ENCODE results near the gene MIEF1.

The MIEF1 gene

DNA sequence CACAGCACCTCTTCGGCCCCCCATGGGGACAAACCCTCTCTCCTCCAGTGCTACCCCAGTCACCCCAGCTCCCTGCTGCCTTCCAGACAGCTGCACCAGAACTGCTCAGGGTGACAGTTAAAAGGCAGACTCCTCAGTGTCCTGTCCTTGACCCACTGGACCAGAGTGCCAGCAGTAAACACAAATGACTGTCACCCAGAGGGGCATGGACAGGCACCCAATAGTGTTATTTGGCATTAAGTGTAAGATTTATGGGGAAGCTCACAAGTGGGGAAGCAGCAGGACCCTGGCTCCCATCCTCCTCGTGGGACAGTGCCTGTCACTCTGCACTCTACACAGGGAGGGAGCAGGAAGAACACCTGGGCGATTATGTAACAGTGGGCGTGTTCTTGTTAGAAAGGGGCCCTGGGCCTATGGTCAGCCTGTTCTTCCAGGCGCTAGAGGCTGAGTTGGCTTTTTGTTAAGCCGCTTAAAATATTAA is 25.4 kb downstream of the MIEF1 start:
- ChIA-PET POLR2A (ENCODE audit: low non-redundant PET) (no interaction called here), CTCF (interaction anchor here (0.5 to 0.7 kb wide), 2 partner anchors 12 to 659 kb away, joined by 3 read pairs; no protein-coding TSS in a partner anchor)
- no peak for DNase-seq (ENCODE audit: low spot score)
- TF ChIP-seq, protein P1, sequence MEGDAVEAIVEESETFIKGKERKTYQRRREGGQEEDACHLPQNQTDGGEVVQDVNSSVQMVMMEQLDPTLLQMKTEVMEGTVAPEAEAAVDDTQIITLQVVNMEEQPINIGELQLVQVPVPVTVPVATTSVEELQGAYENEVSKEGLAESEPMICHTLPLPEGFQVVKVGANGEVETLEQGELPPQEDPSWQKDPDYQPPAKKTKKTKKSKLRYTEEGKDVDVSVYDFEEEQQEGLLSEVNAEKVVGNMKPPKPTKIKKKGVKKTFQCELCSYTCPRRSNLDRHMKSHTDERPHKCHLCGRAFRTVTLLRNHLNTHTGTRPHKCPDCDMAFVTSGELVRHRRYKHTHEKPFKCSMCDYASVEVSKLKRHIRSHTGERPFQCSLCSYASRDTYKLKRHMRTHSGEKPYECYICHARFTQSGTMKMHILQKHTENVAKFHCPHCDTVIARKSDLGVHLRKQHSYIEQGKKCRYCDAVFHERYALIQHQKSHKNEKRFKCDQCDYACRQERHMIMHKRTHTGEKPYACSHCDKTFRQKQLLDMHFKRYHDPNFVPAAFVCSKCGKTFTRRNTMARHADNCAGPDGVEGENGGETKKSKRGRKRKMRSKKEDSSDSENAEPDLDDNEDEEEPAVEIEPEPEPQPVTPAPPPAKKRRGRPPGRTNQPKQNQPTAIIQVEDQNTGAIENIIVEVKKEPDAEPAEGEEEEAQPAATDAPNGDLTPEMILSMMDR (conservative IDR thresholded peaks at IDR 0.05; ENCODE audit: low read depth): no peak
- H3K27ac ChIP-seq: peak overlapping the region; percentile 98

DNA sequence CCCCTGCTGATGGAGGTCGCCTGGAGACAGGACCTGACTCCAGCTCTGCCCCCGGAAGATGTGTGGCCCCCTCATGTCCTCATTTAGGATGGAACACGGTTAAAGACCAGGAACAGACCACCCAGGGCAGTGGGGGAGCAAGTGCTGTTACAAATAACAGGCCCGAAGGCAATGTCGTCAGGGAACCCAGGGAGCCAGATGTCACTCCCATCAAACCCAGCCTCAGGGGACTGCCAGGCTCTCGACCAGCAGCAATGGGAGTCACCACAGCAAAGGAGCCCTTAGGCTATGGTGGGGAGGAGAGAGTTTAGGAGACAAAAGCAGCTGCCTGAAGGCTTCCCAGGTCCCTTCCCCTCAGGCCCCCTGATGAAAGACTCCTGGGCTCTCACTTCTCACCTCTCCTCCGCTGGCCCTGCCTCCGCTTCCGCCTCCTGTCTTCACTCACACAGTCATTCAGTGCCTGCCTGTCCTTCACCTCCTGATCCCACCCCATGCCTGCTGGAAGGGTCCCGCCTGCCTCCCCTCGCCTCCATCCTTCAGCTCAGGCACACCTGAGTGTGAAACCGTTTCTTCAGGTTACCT is 26.1 kb downstream of the MIEF1 start:
- ChIA-PET CTCF (interaction anchor here (0.7 to 1.6 kb wide), 2 partner anchors 34 to 83 kb away, joined by 3 to 11 read pairs; no protein-coding TSS in a partner anchor), POLR2A (ENCODE audit: low non-redundant PET) (interaction anchor here (1.2 kb wide), 1 partner anchor 209 kb away, joined by 5 read pairs; the partner anchor contains the start of gene RPL3)
- peak overlapping the region; percentile 98 for H3K27ac ChIP-seq
- DNase-seq (ENCODE audit: low spot score): no peak
- TF ChIP-seq, protein P1 (conservative IDR thresholded peaks at IDR 0.05; ENCODE audit: low read depth): no peak

DNA sequence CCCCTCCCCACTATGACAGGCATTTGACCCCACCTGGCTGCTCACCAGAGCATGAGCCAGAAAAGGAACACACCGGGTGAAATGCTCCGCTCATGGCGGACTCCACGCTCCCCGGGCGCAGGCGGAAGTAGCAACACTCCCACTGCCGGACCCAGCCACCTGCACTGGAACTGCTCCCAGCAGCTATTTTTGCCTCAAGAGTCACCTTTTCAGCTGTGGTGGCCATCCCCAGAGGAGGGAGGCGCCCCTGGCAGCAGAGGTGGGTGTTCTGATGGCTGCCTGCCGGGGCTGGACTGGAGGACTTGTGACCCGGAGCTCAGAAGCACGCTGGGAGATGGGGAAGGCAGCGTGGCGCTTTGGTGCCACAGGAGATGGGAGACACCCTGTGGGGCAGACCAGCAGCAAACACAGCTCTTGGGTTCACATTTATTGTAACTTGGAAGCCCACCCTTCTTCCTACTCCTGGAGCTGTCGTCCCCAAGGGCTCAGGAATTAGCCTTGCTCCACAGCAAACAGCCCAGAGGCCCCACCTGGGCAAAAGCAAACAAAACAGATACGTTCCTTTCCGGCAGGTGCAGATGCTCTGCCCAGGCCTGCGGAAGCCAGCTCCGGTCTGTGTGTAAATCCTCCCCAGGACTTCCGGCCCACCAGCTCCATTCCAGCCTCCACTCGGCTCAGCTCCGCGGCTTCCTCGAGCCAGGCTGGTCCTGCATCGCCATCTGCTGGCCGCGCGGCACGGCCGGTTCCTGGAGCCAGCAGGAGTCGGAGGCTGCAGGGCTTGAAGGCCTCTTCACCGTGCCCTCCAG is 26.8 kb downstream of the MIEF1 start:
- peak; percentile 67 for DNase-seq (ENCODE audit: low spot score)
- ChIA-PET POLR2A (ENCODE audit: low non-redundant PET) (interaction anchor here (0.5 to 1.2 kb wide), 2 partner anchors 209 to 952 kb away, joined by 5 to 6 read pairs; partner anchors contain the start of gene RPL3), CTCF (interaction anchor here (0.6 to 1.6 kb wide), 11 partner anchors 9 to 810 kb away, joined by 3 to 11 read pairs (median 3); no protein-coding TSS in a partner anchor)
- TF ChIP-seq, protein P1 (conservative IDR thresholded peaks at IDR 0.05; ENCODE audit: low read depth): peak; percentile 97
- peak overlapping the region; percentile 98 for H3K27ac ChIP-seq

DNA sequence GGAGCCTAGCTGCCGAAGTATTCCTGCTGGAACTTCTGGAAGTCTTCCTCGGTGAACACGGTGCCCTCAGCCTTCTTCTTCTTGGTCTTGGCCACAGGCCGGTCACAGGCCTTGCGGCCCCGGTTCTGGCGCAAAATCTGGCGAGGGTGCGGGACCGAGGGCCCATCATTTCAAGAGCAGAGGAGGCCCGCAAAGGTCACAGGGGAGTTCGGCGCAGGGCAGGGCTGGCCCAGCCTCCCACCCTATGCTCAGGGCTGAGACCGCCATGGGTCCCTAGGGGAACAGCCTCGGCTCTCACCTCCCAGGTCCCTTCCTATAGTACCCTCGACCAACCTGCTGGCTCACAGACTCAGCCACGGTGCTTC is 27.4 kb downstream of the MIEF1 start:
- TF ChIP-seq, protein P1 (conservative IDR thresholded peaks at IDR 0.05; ENCODE audit: low read depth): no peak; the same call in none of the 2 replicates
- peak overlapping the region; percentile 98 for H3K27ac ChIP-seq
- no peak for DNase-seq (ENCODE audit: low spot score)
- ChIA-PET CTCF (interaction anchor here (0.6 to 1.6 kb wide), 10 partner anchors 10 to 811 kb away, joined by 3 to 11 read pairs (median 4); no protein-coding TSS in a partner anchor), POLR2A (ENCODE audit: low non-redundant PET) (interaction anchor here (0.5 to 1.2 kb wide), 2 partner anchors 210 to 952 kb away, joined by 5 to 6 read pairs; partner anchors contain the start of gene RPL3)

DNA sequence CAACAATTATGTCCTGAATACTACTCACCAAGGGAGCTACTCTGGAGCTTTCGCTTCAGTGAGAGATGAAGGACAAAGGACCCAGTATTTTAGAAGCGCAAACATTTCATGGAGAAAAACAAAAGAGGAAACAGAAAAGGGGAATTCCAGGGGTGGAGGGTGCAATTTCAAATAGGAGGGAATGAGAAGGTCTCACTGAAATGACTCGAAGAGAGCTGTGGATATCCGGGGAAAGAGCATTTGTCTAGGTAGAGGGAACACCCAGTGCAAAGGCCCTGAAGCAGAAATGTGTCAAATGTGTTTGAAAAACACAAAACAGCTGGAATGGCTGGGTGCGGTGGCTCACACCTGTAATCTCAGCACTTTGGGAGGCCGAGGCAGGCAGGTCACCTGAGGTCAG is 28.0 kb downstream of the MIEF1 start:
- TF ChIP-seq, protein P1 (conservative IDR thresholded peaks at IDR 0.05; ENCODE audit: low read depth): no peak
- POLR2A ChIA-PET (ENCODE audit: low non-redundant PET): interaction anchor here (0.6 kb wide), 1 partner anchor 214 kb away, joined by 3 read pairs; no protein-coding TSS in a partner anchor
- CTCF ChIA-PET: interaction anchor here (0.7 to 1.2 kb wide), 2 partner anchors 213 to 651 kb away, joined by 4 to 5 read pairs; no protein-coding TSS in a partner anchor
- DNase-seq (ENCODE audit: low spot score): no peak
- H3K27ac ChIP-seq: peak overlapping the region; percentile 98
